GM19372 (cell line): ENCODE data around the gene RALGPS2.
"Not testable (repeated sequence)": the region's sequence is repeated elsewhere in the genome, so short reads cannot be mapped to it uniquely, and the experiment has no call there.

Experiments
- ATAC-seq: cut with Tn5 transposase; IDR thresholded peaks from one replicate; pipeline ENCODE4 v1.9.1; 2021; ENCODE audit warnings: mild to moderate bottlenecking, low read depth, moderate library complexity; ENCODE audit not compliant: unreplicated experiment

Gene RALGPS2

DNA sequence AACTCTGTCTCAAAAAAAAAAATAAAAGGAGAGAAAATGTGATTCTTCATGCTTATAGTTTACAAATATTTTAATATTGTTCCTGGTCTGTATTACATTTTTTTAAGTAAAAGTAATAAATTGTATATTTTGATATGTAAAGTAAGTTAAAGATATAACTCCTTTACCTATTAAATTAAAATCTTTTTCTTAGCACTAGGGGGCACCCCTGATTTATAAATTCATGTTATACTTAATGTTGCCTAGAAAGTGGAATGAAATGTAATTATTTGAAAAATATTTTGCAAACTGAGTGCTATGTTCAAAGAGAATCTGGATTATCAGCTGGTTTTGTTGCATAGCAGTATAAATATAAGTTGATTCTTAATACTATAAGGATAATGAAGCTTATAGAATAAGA, 49.2 kb downstream of the RALGPS2 start:
- ATAC-seq, result no peak

DNA sequence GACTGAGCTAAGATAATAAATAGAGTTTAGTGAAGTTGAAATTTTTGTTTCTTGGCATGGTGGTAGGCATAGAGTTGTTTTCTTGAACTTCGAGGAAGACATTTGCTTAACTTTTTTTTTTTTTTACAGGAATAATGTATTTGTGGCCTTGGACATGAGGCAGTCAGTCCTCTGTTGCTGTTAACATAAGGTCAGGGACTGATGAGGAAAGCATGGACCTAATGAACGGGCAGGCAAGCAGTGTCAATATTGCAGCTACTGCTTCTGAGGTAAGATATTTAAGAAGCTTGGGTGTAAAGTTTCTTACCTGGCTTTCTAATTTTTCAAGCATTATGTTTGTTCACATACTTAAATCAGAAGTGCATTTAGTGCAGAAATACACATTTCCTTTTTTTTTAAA, 51.5 kb downstream of the RALGPS2 start:
- ATAC-seq, result no peak

DNA sequence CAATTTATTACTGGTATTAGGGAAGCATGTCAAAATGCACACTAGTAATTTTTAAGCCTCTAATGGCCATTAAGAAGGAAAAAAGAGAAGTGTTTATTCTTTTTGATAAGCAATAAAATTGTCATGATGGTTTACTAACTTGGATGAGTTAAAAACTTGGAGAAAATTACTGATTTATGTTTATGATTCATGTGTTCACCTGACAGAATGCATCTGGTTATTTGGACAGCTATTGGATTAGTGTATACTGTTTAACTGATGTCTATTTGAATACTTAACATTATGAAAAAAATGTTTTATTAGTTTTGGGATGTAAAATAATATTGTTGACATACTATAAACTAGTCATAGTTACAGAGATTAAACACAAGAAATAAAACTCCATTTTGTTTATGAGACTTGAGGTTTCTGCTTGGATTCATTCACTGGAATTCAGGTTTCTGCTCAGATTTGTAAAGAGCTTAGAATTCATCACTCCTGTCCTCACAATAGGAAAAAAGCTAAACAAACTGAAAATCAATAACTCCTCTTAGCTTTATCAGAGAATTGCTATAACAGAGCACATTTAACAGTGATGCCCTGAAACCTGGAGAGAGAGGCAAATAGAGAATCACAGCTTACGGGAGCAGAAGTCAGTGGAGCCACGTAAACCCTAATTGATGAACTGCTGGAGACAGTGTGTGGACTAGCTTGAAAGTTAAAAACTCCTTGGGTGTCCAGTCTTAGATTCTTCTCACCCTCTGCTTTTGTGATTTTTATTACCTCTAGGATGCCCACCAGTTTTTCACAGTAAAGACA, 56.7 kb downstream of the RALGPS2 start:
- ATAC-seq, result no peak

DNA sequence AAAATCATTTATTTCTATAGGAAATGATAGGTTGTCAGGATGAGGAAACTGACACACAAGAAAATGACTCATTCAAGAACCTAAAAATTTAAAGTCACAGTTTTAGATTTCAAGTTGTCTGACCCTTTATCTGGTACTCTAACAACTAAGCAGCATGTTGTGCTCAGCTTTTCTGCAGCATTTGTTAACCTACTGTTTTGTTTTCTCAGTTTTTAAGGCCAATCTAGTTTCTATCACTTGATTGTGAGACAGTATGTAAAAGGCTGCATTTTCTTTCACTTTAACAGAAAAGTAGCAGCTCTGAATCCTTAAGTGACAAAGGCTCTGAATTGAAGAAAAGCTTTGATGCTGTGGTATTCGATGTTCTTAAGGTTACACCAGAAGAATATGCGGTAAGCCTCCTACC, 59.1 kb downstream of the RALGPS2 start:
- no peak for ATAC-seq

DNA sequence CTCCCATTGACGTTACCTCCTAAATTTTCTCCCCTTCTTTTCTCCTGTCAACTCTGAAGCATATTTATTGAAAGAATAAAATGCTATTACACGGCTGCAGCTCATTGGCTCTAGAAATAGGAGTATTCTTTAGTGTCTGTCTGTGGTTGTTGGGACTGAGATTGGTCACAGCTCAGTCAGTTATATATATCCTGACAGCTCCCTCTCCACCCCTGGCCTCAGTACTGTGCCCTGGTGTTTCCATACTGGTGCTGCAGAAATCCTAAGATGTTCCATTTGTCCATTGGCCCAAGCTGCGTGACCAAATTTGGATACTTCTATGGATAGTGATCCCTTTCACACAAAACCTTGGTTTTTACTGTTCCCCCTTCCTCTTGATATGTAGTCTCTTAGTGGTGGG, 67.3 kb downstream of the RALGPS2 start:
- ATAC-seq, result no peak

DNA sequence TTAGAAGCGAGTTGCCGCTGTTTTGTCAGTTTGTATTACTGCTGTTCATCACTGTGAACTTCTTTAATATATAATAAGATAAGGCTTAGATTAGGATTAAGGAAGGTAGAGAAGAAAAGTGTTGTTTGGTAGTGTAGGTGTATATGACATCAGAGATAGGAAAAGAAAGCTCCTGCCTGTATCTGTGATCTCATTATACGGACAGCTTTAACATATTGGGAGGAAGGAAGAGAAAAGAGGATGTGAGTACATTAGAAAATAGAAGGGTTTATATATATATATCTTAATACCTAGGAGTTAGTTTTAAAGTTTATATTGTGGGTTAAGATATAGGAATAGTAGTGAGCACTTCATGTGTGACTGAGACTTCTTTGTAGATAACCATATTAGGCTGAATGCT, 71.0 kb downstream of the RALGPS2 start:
- ATAC-seq, result no peak

DNA sequence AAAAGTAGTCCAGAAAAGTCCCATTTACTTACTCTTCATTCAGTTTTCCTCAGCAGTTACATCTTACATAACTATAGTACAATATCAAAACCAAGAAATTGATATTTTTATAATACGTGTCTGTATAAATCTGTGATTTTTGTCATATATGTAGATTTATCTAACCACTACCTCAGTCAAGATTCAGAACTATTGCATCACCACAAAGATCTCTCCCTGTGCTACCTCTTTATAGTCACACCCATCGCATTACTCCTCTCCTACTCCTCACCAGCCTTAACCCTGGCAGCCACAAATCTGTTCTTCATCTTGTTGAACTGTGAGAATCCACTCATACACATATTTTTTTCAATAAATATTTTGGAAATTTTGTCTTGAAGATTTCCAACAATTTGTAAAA, 72.5 kb downstream of the RALGPS2 start:
- no peak for ATAC-seq

DNA sequence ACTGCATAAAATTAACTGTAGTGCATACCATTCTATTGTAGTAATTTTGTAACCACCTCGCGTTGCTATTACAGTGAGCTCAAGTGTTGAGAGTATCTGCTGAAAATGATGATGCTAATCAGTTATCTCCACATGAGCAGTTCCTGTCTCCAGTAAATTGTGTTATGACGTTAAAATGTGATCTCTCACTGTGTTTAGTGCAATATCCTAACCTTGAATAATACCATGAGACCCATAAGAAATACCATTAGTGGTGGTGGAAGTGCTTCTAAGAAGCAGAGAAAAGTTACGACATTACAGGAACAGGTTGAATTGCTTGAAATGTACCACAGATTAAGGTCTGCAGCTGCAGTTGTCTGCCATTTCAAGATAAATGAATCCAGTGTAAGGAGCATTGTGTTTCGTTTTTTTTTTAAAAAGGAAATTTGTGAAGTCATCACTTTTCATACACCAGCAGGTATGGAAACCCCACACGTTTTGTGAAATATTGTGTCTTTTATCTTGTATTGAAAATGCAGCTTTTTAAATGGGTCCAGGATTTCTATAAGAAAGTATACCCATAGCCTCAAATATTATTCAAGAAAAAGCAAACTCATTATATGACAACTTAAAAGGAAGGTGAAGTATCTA, 73.3 kb downstream of the RALGPS2 start:
- ATAC-seq, result no peak

DNA sequence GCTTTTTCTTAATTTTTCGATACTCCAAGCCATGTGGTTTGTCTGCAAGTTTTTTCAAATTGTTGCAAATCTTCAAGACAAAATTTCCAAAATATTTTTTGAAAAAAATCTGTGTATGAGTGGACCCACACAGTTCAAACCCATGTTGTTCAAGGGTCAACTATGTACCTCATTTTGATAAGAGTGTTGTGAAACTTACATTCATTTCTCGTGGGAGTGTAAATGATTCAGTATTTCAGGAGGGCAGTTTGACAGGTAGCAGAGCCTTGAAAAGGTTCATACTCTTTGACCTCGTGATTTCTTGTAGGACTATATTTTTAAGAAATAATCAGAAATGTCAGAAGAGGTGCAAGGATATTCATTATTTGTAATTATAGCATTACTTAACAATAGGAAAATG, 77.8 kb downstream of the RALGPS2 start:
- ATAC-seq, result no peak

DNA sequence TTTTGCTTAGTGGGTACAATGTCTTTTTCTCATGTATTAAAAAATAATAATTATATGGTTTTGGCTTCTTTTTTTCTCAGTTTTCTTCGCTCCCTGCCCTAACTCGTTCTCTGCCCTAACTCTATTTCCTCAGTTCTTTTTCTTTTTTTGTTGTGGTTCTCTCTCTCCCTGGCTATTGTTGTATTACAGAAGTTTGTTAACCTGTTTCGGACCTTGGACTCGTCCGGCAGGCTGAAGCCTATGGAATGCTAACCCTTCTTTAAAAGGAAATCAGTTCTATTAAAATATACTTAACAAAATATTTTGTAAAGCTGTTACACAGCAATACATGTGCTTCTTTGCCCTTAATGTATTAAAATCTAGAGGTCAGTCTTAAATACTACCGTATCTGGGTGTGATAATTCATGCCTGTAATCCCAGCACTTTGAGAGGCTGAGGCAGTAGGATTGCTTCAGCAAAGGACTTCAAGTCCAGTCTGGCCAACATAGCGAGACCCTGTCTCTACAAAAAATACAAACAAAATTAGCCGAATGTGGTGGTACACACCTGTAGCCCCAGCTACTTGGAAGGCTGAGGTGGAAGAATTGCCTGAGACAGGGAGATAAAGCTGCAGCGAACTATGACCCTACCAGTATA, 81.7 kb downstream of the RALGPS2 start:
- no peak for ATAC-seq

DNA sequence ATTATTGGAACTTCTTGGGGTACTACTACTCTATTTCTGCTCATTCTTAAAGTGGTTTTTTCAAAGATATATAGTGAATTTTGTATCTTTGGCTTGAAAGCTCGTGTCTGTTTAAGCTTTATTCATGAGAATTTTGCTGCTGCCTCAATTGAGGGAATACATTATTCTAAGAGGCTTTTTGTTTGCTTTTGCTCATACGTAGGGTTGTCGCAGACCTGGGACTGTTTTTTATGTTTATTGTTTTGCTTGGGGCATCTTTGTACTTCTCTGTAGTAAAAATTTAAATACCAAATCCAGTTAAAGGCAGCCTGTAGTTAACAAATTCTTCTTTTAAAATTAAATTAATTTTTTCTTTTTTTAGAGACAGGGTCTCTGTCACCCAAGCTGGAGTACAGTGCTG, 83.5 kb downstream of the RALGPS2 start:
- ATAC-seq, result no peak

DNA sequence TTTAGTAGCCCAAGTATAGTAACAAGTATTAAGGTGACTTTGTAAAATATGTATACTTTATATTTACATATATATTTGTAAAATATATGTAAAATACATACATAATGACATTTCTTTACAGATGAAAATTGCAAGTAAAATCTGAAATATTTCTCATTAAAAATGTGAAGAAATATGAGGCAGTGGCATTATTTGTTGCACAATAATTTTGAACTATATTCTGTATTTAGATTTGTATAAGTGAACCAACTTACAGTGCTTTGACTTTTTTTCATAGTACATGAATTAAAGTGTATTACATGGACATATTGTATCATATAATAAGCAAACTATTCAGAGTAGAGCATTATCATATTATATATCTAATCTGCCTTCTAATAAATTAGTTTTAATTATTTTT, 85.5 kb downstream of the RALGPS2 start:
- ATAC-seq, result no peak

DNA sequence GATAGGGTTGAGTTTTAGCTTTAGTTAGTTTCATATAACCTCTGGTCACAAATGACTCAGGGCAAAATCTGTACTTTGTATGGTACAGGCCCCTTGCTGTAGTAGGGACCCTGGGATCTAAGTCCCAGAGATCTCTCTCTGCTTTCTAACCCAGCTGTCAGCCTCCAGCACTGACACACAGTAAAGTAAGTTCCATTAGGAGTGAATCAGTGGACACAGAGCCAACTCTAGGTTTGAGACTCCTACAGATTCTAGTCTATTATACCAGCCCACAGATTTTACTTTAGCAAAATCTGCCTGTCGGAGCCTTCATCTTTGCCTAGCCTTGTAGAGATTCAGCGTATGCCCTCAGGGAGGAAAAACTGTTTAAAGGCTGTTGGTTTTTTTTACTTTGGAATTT, 93.4 kb downstream of the RALGPS2 start:
- ATAC-seq, result no peak

DNA sequence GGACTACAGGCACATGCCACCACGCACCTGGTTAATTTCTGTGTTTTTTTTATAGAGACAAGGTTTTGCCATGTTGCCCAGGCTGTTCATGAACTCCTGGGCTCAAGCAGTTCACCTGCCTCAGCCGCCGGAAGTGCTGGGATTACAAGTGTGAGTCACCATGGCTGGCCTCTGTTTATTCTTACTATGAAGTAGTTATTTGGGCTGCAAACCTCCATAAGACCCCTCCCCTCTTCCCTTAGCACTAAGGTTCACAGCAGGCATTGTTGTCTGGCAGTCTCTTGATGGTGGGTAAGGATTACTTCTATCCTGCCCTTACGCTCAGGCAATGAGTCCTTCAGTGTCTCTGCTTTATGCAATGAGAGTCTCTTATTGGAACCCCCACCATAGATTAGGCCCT, 94.1 kb downstream of the RALGPS2 start:
- ATAC-seq, result no peak

DNA sequence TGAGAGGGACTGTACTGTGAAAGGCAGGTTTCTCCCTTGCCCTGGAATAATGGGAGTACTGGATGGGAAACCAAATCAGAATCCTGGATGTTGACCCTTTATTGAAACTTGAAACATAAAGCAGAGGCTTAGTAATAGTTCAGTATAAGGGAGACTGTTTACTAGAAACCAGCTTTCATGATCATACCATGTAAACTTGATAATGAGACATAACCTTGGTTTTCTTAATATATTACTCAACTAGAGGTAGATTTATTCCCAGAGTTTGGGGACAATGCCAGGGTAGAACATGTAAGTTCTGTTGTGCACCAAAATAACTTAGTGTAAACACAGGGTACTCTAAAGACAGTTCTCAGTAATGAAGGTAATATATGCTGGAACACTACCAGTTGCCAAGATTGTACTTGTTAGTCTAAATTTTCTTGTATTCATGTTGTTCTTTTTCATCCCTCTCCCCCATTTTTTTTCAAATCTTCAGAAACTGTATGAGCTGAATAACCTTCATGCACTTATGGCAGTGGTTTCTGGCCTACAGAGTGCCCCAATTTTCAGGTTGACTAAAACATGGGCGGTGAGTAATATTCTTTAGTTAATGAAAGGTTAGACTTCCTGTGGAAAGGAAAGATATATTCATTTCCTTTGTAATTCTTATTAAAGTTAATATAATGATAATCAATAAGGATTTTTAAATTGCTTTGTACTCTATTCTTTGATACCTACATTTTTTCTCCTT, 96.3 kb downstream of the RALGPS2 start:
- ATAC-seq, result no peak

DNA sequence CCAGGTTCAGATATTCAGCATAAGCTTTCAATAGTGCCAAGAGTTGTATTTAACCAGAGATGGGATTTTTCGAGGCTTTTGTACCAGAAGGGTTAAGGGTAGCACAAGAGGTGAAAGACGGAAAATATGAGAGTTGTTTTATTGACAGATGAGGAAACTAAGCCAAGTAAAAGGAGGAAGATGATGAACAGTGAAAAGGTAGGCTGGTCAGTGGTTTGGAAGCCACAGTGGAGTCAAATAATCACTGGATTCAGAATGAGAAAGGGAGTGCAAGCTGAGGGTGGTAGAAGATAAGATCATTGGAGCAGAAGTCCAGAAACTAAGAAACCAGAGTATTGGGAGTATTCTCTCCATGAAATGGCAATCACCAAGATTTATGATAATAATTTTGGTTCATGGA, 100.1 kb downstream of the RALGPS2 start:
- no peak for ATAC-seq

DNA sequence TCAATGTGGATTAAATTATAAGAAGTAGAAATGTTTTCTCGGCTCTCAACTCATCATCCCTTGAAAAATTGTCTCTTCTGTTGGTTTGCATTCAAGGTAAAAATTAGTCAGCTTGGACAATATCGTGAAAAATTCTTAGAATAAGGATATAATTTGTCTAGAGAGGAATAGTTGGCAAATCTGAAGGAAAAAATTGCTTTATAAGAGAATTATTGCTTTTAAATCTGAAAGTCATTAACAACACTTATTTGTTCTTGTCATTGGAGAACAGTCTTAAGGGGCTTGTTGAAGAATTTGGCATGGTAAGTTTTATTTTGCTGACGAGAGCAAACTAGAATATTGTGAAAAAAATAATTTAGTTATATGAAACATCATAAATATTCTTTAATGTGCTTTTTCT, 119.4 kb downstream of the RALGPS2 start:
- no peak for ATAC-seq

DNA sequence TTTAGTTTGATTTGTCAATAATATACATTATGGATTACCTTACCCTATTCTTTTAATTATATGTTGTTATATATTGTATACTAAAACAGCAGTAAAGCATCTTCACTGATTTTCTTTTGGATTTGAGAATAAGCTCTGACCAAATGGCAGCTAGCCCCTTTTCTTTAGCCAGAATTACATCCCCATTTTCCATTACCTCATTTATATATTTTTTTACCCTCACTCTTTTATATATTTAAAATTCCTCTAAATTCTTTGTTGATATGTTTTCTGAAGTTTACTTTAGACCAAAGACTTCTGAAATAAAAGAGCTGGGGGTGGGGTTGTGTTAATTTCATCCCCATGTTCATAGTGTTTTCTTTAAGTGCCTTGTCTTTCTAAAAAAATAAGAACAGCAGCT, 121.3 kb downstream of the RALGPS2 start:
- no peak for ATAC-seq

DNA sequence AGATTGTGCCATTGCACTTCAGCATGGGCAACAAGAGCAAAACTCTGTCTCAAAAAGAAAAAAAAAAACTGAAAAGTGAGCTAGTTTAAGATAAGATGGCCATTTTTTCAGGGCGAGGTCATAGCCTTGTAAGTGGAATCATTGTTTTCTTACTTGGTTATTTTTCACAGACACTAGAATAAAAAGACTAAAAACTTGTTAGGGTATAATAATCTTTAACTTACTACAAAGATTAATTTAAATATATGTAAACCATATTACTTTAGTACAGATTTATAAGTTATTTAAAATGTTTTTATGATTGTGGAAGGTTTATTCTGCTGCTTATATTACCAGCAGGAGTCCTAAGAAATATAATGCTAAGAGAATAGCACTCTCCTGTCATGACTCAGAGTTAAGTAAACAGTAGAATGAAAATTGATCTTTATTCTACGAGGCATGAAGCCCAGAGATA, 122.4 kb downstream of the RALGPS2 start:
- ATAC-seq, result no peak

DNA sequence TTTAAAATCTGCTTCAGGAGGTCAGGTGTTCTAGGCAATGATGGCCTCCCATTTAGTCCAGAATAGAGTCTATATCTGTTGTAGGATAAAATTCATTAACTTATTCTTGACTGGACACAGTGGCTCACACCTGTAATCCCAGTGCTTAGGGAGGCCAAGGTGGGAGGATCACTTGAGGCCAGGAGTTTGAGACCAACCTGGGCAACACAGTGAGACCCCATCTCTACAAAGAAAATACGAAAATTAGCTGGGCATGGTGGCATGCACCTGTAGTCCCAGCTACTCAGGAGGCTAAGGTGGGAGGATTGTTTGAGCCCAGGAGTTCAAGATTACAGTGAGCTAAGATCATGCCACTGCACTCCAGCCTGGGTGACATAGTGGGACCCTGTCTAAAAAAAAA, 122.9 kb downstream of the RALGPS2 start:
- not testable (repeated sequence) for ATAC-seq

DNA sequence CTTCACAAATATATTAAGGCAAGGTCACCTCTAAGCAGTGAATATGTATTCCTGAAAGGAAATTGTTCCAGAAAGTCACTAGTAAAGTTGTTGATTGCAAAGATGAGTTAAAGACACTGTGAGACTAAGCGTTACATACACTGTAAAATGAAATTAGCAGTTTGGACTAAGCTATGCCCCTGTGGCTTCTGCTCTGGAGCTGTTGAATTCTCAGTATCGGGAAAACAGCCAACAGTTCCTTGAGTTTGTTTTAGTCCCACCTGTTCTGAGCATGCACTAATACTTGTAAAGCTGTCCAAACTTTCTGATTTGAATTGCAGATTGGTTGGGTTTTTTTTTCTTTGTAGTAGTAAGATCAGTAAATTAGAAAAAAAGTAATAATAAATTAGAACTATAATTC, 124.9 kb downstream of the RALGPS2 start:
- no peak for ATAC-seq
